Lung (tissue), 12 donors: ENCODE data around the gene TMEM89. TPM values are rescaled to one million over a fixed set of nuclear protein-coding genes. Genes with fewer than 3 reads are reported as not detected.

ENCODE experiments used
- ATAC-seq: fragments of 200-7000 bp; cut with Tn5 transposase; one replicate; pipeline ENCODE4 v1.9.1; 2020; ENCODE audit warnings: moderate number of reproducible peaks; ENCODE audit not compliant: insufficient read depth, low FRiP score
- DNase-seq, 3 donors: peaks; one replicate each; pipeline ENCODE4 v3.0.0-alpha.2; 2013 to 2017
- H3K27ac ChIP-seq, 2 donors: one replicate each; pipeline ENCODE4 v1.5.1; 2013; ENCODE audit warnings: mild to moderate bottlenecking in 2 of 2, moderate library complexity in 2 of 2, control low read depth in 1 of 2, inconsistent platforms in 1 of 2, low read depth in 1 of 2, low read length in 1 of 2
- H3K27me3 ChIP-seq, 3 donors: one replicate each; pipeline ENCODE4 v1.5.1; 2013; ENCODE audit warnings: low read length in 2 of 3; ENCODE audit not compliant: control insufficient read depth in 3 of 3, insufficient read depth in 3 of 3
- H3K36me3 ChIP-seq, 4 donors: one replicate each; pipeline ENCODE4 v1.5.1; 2013; ENCODE audit warnings: low read length in 4 of 4, mild to moderate bottlenecking in 1 of 4, moderate library complexity in 1 of 4; ENCODE audit not compliant: control insufficient read depth in 4 of 4, insufficient read depth in 4 of 4
- H3K4me1 ChIP-seq, 5 donors: one replicate each; pipeline ENCODE4 v1.5.1; 2013; ENCODE audit warnings: low read length in 5 of 5, mild to moderate bottlenecking in 2 of 5, moderate library complexity in 1 of 5; ENCODE audit not compliant: control insufficient read depth in 5 of 5, insufficient read depth in 5 of 5
- H3K4me3 ChIP-seq: one replicate; pipeline ENCODE4 v1.5.1; 2013; ENCODE audit warnings: mild to moderate bottlenecking, control low read depth, moderate library complexity
- H3K9ac ChIP-seq, 2 donors: one replicate each; pipeline ENCODE4 v1.5.1; 2013; ENCODE audit warnings: low read length in 2 of 2, control low read depth in 1 of 2; ENCODE audit not compliant: insufficient read depth in 1 of 2
- H3K9me3 ChIP-seq, 4 donors: one replicate each; pipeline ENCODE4 v1.5.1; 2013; ENCODE audit warnings: low read length in 3 of 4, mild to moderate bottlenecking in 1 of 4, moderate library complexity in 1 of 4; ENCODE audit not compliant: control insufficient read depth in 4 of 4, insufficient read depth in 3 of 4
- WGBS, 2 donors: extraction: QIAGEN DNeasy Blood & Tissue Kit; methylation state at CpG; one replicate each; pipeline ENCODE4 v1.1.7; 2013; 5-methylcytosine and 5-hydroxymethylcytosine counted together
- polyA plus RNA-seq, 2 donors: library from polyadenylated mRNA; stranded (reverse); fragments of 200-250 nt; gene quantifications; one replicate each; pipeline ENCODE4 v1.2.1, GENCODE V29; 2013
- total RNA-seq, 2 donors: library from RNA; depleted of rRNA in 1 of 2; stranded (reverse); fragments of >200 nt in 1 of 2; gene quantifications; one replicate each; pipeline ENCODE4 v1.2.1, GENCODE V29; 2014 to 2021
- TF ChIP-seq, protein P1 (sequence below): IDR thresholded peaks from 2 replicates; pipeline ENCODE4 v1.5.1; 2012; ENCODE audit warnings: mild to moderate bottlenecking; ENCODE audit errors: control extremely low read depth, extremely low read depth
- donor health status: control.
- donor health status: control.
- donor health status: Bipolar disorder and iron deficiency.
- donor health status: healthy.
- donor health status: DM: yes; HTN: yes; CAD: no.

TMEM89 gene
- total and polyA plus RNA-seq, 4 donors = 0.22 TPM; not detected in 3

DNA sequence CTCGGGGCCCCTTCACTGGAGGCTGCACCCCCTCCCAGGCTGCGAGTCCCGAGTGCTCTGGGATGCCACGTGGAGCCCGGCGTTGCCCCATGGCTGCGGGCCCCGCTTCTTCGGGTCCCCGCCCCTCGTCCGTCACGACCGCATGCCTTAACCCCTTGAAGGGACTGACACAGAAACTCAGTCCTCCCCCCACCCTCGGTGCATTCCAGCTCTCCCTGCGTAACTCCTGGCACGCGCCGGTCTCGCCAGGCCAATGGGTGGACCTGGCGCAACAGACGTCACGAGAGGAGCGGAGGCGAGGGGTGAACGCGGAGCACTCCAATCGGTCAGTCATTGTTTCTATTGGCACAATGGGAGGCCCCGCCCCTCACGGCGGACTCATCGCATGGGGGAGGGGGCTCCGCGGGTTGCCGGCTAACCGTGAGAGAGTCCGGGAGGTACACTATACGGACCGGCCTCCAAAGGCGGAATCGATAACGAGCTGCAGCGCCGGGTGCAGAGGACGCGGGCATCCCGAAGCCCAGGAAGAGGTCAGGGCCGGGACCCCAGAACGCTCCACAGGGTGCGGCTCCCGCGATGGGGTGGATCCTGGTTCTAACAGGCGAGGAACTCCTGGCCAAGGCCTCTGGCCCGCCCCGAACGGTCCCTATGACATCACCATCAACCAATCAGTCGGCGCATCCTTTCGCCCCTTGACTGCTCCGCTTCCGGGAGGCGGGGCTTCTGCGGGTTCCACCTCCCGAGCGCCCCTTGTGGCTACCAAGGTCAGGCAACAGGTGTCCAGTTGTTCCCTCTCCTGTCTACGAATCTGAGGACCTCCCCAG is 42.1 kb upstream of the TMEM89 start:
- Histone ChIP-seq H3K4me1 (peaks cover 0 to 24% (median 0%) of the 10 kb centered on the region in 5 donors), H3K4me3 (peak overlapping the region; percentile 22), H3K27ac (peak overlapping the region in 1 of 2 donors; percentile 24), H3K36me3 (no peaks in the 10 kb centered on the region), H3K27me3 (peaks cover 0 to 10% (median 10%) of the 10 kb centered on the region in 3 donors), H3K9me3 (peaks cover 0 to 4% (median 0%) of the 10 kb centered on the region in 4 donors), H3K9ac (peak overlapping the region in 1 of 2 donors; percentile 21)
- WGBS, 2 donors = 0 to 2% methylated on average over 64 to 66 of the region's 66 CpGs
- ATAC-seq (peak; percentile 78), DNase-seq (peak; percentile 79 to 91 (median 86))
- TF ChIP-seq, protein P1, sequence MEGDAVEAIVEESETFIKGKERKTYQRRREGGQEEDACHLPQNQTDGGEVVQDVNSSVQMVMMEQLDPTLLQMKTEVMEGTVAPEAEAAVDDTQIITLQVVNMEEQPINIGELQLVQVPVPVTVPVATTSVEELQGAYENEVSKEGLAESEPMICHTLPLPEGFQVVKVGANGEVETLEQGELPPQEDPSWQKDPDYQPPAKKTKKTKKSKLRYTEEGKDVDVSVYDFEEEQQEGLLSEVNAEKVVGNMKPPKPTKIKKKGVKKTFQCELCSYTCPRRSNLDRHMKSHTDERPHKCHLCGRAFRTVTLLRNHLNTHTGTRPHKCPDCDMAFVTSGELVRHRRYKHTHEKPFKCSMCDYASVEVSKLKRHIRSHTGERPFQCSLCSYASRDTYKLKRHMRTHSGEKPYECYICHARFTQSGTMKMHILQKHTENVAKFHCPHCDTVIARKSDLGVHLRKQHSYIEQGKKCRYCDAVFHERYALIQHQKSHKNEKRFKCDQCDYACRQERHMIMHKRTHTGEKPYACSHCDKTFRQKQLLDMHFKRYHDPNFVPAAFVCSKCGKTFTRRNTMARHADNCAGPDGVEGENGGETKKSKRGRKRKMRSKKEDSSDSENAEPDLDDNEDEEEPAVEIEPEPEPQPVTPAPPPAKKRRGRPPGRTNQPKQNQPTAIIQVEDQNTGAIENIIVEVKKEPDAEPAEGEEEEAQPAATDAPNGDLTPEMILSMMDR = peak; percentile 14

DNA sequence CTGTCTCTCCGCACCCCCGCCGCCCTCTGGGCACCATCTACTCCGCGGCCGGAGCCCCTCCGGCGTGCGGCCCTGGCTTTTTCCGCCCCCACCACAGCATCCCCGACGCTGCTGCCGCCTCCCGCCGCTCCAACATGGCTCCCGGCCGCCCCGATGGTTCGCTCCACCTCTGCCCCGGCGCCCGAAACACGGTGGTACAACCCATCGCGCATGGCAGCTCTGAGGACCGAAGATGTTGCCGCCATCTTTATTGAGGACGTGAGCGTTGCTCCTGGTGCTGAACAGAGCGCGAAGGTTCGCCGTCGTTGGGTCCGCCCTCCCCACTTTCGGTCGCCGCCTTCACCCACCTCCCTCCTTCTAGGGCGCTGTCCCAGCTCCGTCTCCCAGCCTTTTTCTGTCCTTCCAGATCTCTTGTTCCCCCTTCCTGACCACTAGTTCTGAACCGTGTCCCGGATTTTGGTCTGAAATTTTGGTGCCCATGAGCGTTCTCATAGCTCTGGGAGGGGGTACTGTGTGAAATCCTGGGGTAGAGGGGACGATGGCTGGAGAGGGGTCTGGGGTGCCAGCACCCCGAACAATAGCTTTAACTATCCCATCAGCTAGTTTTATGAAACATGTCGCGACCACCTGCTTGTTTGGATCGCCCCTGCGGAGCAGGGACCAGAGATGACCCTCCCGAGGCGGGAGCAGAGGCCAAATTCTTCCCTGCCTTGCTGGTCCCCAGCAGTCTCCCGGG is 41.4 kb upstream of the TMEM89 start, which contains the start of gene CELSR3:
CELSR3 (minus strand) TSS at position 134 of the 736 bp plus-strand sequence. CDS start 252 bp downstream, outside the sequence.
- ATAC-seq = no peak
- H3K9me3 ChIP-seq = peaks cover 0 to 4% (median 0%) of the 10 kb centered on the region in 4 donors
- peak within 1 kb of the TSS; percentile 2 for H3K4me3 ChIP-seq
- peak within 1 kb of the TSS; percentile 21 to 23 for H3K9ac ChIP-seq
- TF ChIP-seq, protein P1 = no peak
- peak; percentile 46 to 68 (median 67) for DNase-seq
- peaks cover 0 to 24% (median 0%) of the 10 kb centered on the region in 5 donors for H3K4me1 ChIP-seq
- peak within 1 kb of the TSS in 1 of 2 donors; percentile 24 for H3K27ac ChIP-seq
- 2 to 3% methylated on average over 44 to 52 of the region's 52 CpGs for WGBS, 2 donors
- H3K36me3 ChIP-seq = no peaks in the 10 kb centered on the region
- H3K27me3 ChIP-seq = peaks cover 0 to 16% (median 10%) of the 10 kb centered on the region in 3 donors

DNA sequence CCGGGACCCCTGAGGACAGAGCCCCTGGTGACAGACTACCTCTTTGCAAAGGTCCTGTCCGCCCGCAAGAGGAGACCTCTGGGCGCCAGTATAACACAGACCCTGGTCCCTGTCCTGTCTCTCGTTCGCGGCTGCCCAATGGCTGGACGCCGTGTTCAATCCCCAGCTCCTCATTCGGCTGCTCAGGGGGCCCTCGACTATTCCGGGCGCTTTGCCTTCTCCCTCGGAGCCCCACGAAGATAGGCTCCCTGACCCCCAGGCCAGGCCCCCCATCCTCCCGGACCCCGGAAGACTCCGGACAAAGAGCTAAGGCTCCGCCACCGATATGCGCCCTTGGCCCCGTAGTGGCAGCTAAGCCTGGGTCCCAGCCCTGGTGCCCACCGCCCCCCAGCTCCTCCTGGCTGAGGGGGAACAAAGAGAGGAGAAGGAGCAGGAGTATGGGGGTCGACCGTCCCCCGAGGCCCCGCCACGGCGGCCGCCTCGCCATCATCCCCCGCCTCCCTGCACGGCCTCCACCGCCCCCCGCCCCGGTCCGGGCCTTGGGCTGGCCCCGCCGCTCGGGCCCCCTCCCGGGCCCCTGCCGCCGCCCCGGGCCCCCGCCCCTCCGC is 40.7 kb upstream of the TMEM89 start:
- no peak for ATAC-seq
- H3K9me3 ChIP-seq = peaks cover 0 to 4% (median 0%) of the 10 kb centered on the region in 4 donors
- H3K4me1 ChIP-seq = peaks cover 0 to 24% (median 0%) of the 10 kb centered on the region in 5 donors
- H3K27me3 ChIP-seq = peaks cover 0 to 17% (median 10%) of the 10 kb centered on the region in 3 donors
- no peak overlapping the region for H3K9ac ChIP-seq
- H3K27ac ChIP-seq = no peak overlapping the region
- no peak for DNase-seq
- 4% methylated on average over 43 to 45 of the region's 46 CpGs for WGBS, 2 donors
- TF ChIP-seq, protein P1 = no peak
- H3K4me3 ChIP-seq = no peak overlapping the region
- H3K36me3 ChIP-seq = no peaks in the 10 kb centered on the region
